Upper lobe of left lung (tissue), 6 donors: ENCODE results near the gene UNC45B. TPM values are rescaled to one million over a fixed set of nuclear protein-coding genes. Genes with fewer than 3 reads are reported as not detected.
A peak's percentile ranks its signal among the peaks of the same experiment; 100 is the strongest.

Experiments used
- ATAC-seq, 2 donors: fragments of 200-7000 bp; cut with Tn5 transposase; one replicate each; pipeline ENCODE4 v1.9.1; 2022; ENCODE audit warnings: mild to moderate bottlenecking in 2 of 2, moderate library complexity in 2 of 2; ENCODE audit not compliant: low FRiP score in 2 of 2
- DNase-seq, 2 donors: peaks; one replicate each; pipeline ENCODE4 v3.0.0-alpha.2; 2019 to 2020
- H3K27ac ChIP-seq, 4 donors: fragments of 200-600 bp; sonication (generic); one replicate each; pipeline ENCODE4 v1.5.1; 2016 to 2019
- H3K27me3 ChIP-seq, 4 donors: fragments of 200-600 bp; sonication (generic); one replicate each; pipeline ENCODE4 v1.5.1; 2017 to 2019
- H3K36me3 ChIP-seq, 4 donors: fragments of 200-600 bp; sonication (generic); one replicate each; pipeline ENCODE4 v1.5.1; 2016 to 2019
- H3K4me1 ChIP-seq, 4 donors: fragments of 200-600 bp; sonication (generic); one replicate each; pipeline ENCODE4 v1.5.1; 2018 to 2019
- H3K4me3 ChIP-seq, 4 donors: fragments of 200-600 bp; sonication (generic); one replicate each; pipeline ENCODE4 v1.5.1; 2017 to 2019; ENCODE audit warnings: mild to moderate bottlenecking in 2 of 4, moderate library complexity in 1 of 4
- H3K9me3 ChIP-seq, 4 donors: fragments of 200-600 bp; sonication (generic); one replicate each; pipeline ENCODE4 v1.5.1; 2018 to 2019
- CTCF ChIP-seq, 6 experiments: fragments of 450-650 bp in 4 of 6; fragments of 200-600 bp in 2 of 6; sonication (generic) in 2 of 6; IDR thresholded peaks; one replicate each; pipeline ENCODE4 v1.5.1; 2016 to 2019; ENCODE audit warnings: antibody characterized with exemption in 6 of 6
- EP300 ChIP-seq, 4 donors: sonication (generic); formaldehyde crosslinking; IDR thresholded peaks; one replicate each; pipeline ENCODE4 v1.5.1; 2017; ENCODE audit warnings: antibody characterized with exemption in 4 of 4, control low read depth in 2 of 4
- POLR2A ChIP-seq, 4 donors: fragments of 450-650 bp; IDR thresholded peaks; one replicate each; pipeline ENCODE4 v1.5.1; 2016 to 2017; ENCODE audit warnings: antibody characterized with exemption in 4 of 4, mild to moderate bottlenecking in 2 of 4
- POLR2AphosphoS5 ChIP-seq, 2 donors: sonication (generic); formaldehyde crosslinking; IDR thresholded peaks; one replicate each; pipeline ENCODE4 v1.5.1; 2017; ENCODE audit warnings: antibody characterized with exemption in 2 of 2
- WGBS, 2 donors: methylation state at CpG; one replicate each; pipeline ENCODE4 v1.1.5; 2017 to 2018; 5-methylcytosine and 5-hydroxymethylcytosine counted together
- total RNA-seq, 6 donors: library from RNA; depleted of rRNA in 4 of 6; stranded (reverse); fragments of >200 nt in 4 of 6; gene quantifications; one replicate each; pipeline versions ENCODE4 v1.1.0 to v1.2.1, GENCODE V29; 2016 to 2021
- donor health status: DM: no; HTN: no; CAD: no; lungs with moderate emphysema.
- donor health status: DM: no; HTN: yes; CAD: no; lungs with severe emphysema.

The UNC45B gene
- total RNA-seq, 6 donors from 2014 or later = 0.10 to 0.61 (median 0.20) TPM; not detected in 2

GRCh38 chr17:35210741-35211140 is 63.1 kb downstream of the UNC45B start:
- Histone ChIP-seq H3K9me3 (no peaks in the 10 kb centered on the region), H3K27ac (no peak overlapping the region), H3K36me3 (no peaks in the 10 kb centered on the region), H3K4me3 (no peak overlapping the region), H3K4me1 (peaks cover 3 to 13% (median 8%) of the 10 kb centered on the region in 4 donors), H3K27me3 (no peaks in the 10 kb centered on the region)
- TF ChIP-seq POLR2AphosphoS5 (IDR thresholded peaks at IDR 0.05) (no peak), POLR2A (IDR thresholded peaks at IDR 0.05) (no peak), CTCF (IDR thresholded peaks at IDR 0.05) (no peak), EP300 (IDR thresholded peaks at IDR 0.05) (no peak)
- ATAC-seq (no peak), DNase-seq (no peak)
- WGBS, 2 donors = 90 to 95% methylated on average over 7 of the region's 7 CpGs

DNA sequence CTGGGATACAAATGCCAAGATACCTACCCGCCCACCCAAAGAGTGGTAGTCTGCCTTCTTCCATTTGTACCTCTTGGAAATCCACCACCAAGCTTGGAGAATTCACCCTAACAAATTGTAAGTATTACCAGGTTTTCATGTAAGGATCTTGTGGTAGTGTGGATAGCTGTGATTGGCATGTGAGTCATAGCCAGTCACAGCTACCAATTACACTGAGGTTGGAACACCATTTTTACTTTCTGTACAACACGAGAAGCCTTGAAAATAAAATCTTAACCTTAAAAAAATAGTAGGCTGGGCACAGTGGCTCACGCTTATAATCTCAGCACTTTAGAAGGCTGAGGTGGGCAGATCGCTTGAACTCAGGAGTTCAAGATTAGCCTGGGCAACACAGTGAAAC is 65.1 kb downstream of the UNC45B start:
- WGBS, 2 donors = 82 to 88% methylated on average over 4 of the region's 4 CpGs
- no peak for DNase-seq
- H3K4me3 ChIP-seq = no peak overlapping the region
- TF ChIP-seq CTCF (IDR thresholded peaks at IDR 0.05) (no peak), POLR2A (IDR thresholded peaks at IDR 0.05) (no peak), POLR2AphosphoS5 (IDR thresholded peaks at IDR 0.05) (no peak), EP300 (IDR thresholded peaks at IDR 0.05) (no peak)
- H3K9me3 ChIP-seq = no peaks in the 10 kb centered on the region
- no peaks in the 10 kb centered on the region for H3K36me3 ChIP-seq
- H3K27me3 ChIP-seq = no peaks in the 10 kb centered on the region
- peaks cover 3 to 13% (median 12%) of the 10 kb centered on the region in 4 donors for H3K4me1 ChIP-seq
- H3K27ac ChIP-seq = peak overlapping the region in 3 of 4 donors; percentile 19 to 75 (median 68)
- ATAC-seq = no peak

- no peak for TF ChIP-seq POLR2A (IDR thresholded peaks at IDR 0.05)
- no peak for TF ChIP-seq CTCF (IDR thresholded peaks at IDR 0.05)
- no peak for TF ChIP-seq EP300 (IDR thresholded peaks at IDR 0.05)
- no peak for TF ChIP-seq POLR2AphosphoS5 (IDR thresholded peaks at IDR 0.05)
- DNase-seq (no peak), ATAC-seq (no peak)
- H3K9me3 ChIP-seq = no peaks in the 10 kb centered on the region
- no peak overlapping the region for H3K4me3 ChIP-seq
- WGBS, 2 donors = 37 to 40% methylated on average over 5 of the region's 5 CpGs
- H3K4me1 ChIP-seq = peaks cover 8 to 19% (median 15%) of the 10 kb centered on the region in 4 donors
- no peaks in the 10 kb centered on the region for H3K36me3 ChIP-seq
- H3K27ac ChIP-seq = peak overlapping the region; percentile 3 to 75 (median 60)
- no peaks in the 10 kb centered on the region for H3K27me3 ChIP-seq
These were observed 65.9 kb downstream of the UNC45B start for GRCh38 chr17:35213412-35213940.

- H3K4me3 ChIP-seq = no peak overlapping the region
- DNase-seq (no peak), ATAC-seq (peak in 1 of 2 donors; percentile 58)
- 28 to 48% methylated on average over 3 of the region's 3 CpGs for WGBS, 2 donors
- H3K9me3 ChIP-seq = no peaks in the 10 kb centered on the region
- H3K36me3 ChIP-seq = no peaks in the 10 kb centered on the region
- peak overlapping the region; percentile 63 to 75 (median 66) for H3K27ac ChIP-seq
- no peaks in the 10 kb centered on the region for H3K27me3 ChIP-seq
- TF ChIP-seq POLR2AphosphoS5 (IDR thresholded peaks at IDR 0.05) = no peak
- TF ChIP-seq POLR2A (IDR thresholded peaks at IDR 0.05) = peak in 1 of 4 donors; percentile 28
- peaks cover 9 to 27% (median 19%) of the 10 kb centered on the region in 4 donors for H3K4me1 ChIP-seq
These were observed 66.6 kb downstream of the UNC45B start for GRCh38 chr17:35214192-35214591.

- Histone ChIP-seq H3K36me3 (no peaks in the 10 kb centered on the region), H3K4me3 (no peak overlapping the region), H3K4me1 (peaks cover 14 to 32% (median 22%) of the 10 kb centered on the region in 4 donors), H3K27me3 (no peaks in the 10 kb centered on the region), H3K9me3 (no peaks in the 10 kb centered on the region), H3K27ac (peak overlapping the region; percentile 63 to 75 (median 66))
- no peak for DNase-seq
- TF ChIP-seq POLR2A (IDR thresholded peaks at IDR 0.05) = no peak
- TF ChIP-seq POLR2AphosphoS5 (IDR thresholded peaks at IDR 0.05) = no peak
- TF ChIP-seq CTCF (IDR thresholded peaks at IDR 0.05) = no peak
- no peak for TF ChIP-seq EP300 (IDR thresholded peaks at IDR 0.05)
- ATAC-seq = peak in 1 of 2 donors; percentile 54
- WGBS, 2 donors = 45 to 46% methylated on average over 4 to 5 of the region's 5 CpGs
These were observed 67.1 kb downstream of the UNC45B start for GRCh38 chr17:35214631-35215273.
